DND-41 (cell line): ENCODE data around the gene NR5A2.

Source experiments
- ATAC-seq: fragments of 200-7000 bp; cut with Tn5 transposase; 3 replicates; pipeline ENCODE4 v1.9.1; 2021; ENCODE audit warnings: low read depth; ENCODE audit not compliant: insufficient read depth
- DNase-seq: peaks from one replicate; pipeline ENCODE4 v3.0.0-alpha.2; 2020
- H2AFZ ChIP-seq: 2 replicates; pipeline ENCODE4 v1.6.0; 2012; ENCODE audit warnings: low read depth, low read length
- H3K27ac ChIP-seq: 2 replicates; pipeline ENCODE4 v1.5.1; 2012; ENCODE audit warnings: low read length, inconsistent platforms
- H3K27me3 ChIP-seq: fragments of 200-600 bp; sonication (generic); 2 replicates; pipeline ENCODE4 v1.6.0; 2012; ENCODE audit warnings: low read length, mild to moderate bottlenecking, inconsistent platforms; ENCODE audit not compliant: insufficient read depth, poor library complexity
- H3K36me3 ChIP-seq: 2 replicates; pipeline ENCODE4 v1.5.1; 2012; ENCODE audit warnings: low read length, inconsistent platforms; ENCODE audit not compliant: insufficient read depth
- H3K4me1 ChIP-seq: 2 replicates; pipeline ENCODE4 v1.5.1; 2012; ENCODE audit warnings: mild to moderate bottlenecking, low read length; ENCODE audit not compliant: insufficient read depth
- H3K4me2 ChIP-seq: 2 replicates; pipeline ENCODE4 v1.6.0; 2012; ENCODE audit warnings: mild to moderate bottlenecking, moderate library complexity, low read length, inconsistent platforms; ENCODE audit not compliant: insufficient read depth
- H3K4me3 ChIP-seq, 2 experiments: fragments of 200-600 bp in 1 of 2; shearing (Covaris generic) in 1 of 2; 2 replicates each; pipeline ENCODE4 v1.5.1; 2012 to 2016; ENCODE audit warnings: inconsistent platforms in 2 of 2, low read length in 2 of 2, mild to moderate bottlenecking in 2 of 2, low read depth in 1 of 2, moderate library complexity in 1 of 2
- H3K79me2 ChIP-seq: 2 replicates; pipeline ENCODE4 v1.6.0; 2012; ENCODE audit warnings: low read length, inconsistent platforms; ENCODE audit not compliant: insufficient read depth
- H3K9ac ChIP-seq: 2 replicates; pipeline ENCODE4 v1.6.0; 2012; ENCODE audit warnings: low read depth, mild to moderate bottlenecking, inconsistent platforms, low read length, moderate library complexity
- H3K9me3 ChIP-seq: 2 replicates; pipeline ENCODE4 v1.5.1; 2012; ENCODE audit warnings: low read length, moderate library complexity, mild to moderate bottlenecking, inconsistent platforms; ENCODE audit not compliant: insufficient read depth, severe bottlenecking
- H4K20me1 ChIP-seq: 2 replicates; pipeline ENCODE4 v1.6.0; 2012; ENCODE audit warnings: low read length; ENCODE audit not compliant: insufficient read depth
- EZH2 ChIP-seq: IDR thresholded peaks from 3 replicates; pipeline ENCODE4 v1.6.1; 2012; ENCODE audit warnings: borderline replicate concordance, low read depth, mild to moderate bottlenecking, moderate library complexity, low read length, inconsistent platforms; ENCODE audit not compliant: severe bottlenecking
- TF ChIP-seq, protein P1 (sequence below): IDR thresholded peaks from 2 replicates; pipeline ENCODE4 v1.5.1; 2012; ENCODE audit warnings: borderline replicate concordance, low read length, moderate library complexity, mild to moderate bottlenecking; ENCODE audit not compliant: poor library complexity, severe bottlenecking; ENCODE audit errors: extremely low read depth

NR5A2 gene

DNA sequence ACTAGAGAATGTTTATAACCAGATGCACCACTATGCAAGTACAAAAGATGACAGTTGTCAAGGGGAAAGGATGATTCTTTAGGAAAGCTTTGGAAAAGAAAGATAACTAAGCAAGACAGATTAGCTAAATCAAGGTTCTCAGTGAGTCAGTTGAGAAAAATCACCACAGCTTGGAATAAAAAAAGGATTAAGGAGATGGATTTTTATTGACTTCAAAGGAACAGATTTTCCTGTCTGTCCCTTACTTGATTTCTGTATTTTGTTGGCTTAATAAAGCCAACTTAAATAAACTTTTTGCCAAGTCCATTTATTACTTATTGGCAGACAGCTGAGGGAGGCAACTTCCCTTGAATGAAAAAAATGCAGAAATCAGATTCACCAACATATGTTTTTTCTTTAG lies 93.9 kb downstream of the NR5A2 start:
- H3K4me1 ChIP-seq = no peaks in the 10 kb centered on the region
- H3K27ac ChIP-seq = no peak overlapping the region
- no peak for TF ChIP-seq EZH2
- TF ChIP-seq, protein P1, sequence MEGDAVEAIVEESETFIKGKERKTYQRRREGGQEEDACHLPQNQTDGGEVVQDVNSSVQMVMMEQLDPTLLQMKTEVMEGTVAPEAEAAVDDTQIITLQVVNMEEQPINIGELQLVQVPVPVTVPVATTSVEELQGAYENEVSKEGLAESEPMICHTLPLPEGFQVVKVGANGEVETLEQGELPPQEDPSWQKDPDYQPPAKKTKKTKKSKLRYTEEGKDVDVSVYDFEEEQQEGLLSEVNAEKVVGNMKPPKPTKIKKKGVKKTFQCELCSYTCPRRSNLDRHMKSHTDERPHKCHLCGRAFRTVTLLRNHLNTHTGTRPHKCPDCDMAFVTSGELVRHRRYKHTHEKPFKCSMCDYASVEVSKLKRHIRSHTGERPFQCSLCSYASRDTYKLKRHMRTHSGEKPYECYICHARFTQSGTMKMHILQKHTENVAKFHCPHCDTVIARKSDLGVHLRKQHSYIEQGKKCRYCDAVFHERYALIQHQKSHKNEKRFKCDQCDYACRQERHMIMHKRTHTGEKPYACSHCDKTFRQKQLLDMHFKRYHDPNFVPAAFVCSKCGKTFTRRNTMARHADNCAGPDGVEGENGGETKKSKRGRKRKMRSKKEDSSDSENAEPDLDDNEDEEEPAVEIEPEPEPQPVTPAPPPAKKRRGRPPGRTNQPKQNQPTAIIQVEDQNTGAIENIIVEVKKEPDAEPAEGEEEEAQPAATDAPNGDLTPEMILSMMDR = no peak
- ATAC-seq (no peak), DNase-seq (no peak)
- no peaks in the 10 kb centered on the region for H3K36me3 ChIP-seq
- H3K27me3 ChIP-seq = peaks cover 20% of the 10 kb centered on the region
- no peaks in the 10 kb centered on the region for H3K9me3 ChIP-seq
- no peak overlapping the region for H3K4me3 ChIP-seq
- no peak overlapping the region for H3K4me2 ChIP-seq
- H3K9ac ChIP-seq = no peak overlapping the region
- H4K20me1 ChIP-seq = no peaks in the 10 kb centered on the region
- no peaks in the 10 kb centered on the region for H3K79me2 ChIP-seq
- no peak overlapping the region for H2AFZ ChIP-seq

DNA sequence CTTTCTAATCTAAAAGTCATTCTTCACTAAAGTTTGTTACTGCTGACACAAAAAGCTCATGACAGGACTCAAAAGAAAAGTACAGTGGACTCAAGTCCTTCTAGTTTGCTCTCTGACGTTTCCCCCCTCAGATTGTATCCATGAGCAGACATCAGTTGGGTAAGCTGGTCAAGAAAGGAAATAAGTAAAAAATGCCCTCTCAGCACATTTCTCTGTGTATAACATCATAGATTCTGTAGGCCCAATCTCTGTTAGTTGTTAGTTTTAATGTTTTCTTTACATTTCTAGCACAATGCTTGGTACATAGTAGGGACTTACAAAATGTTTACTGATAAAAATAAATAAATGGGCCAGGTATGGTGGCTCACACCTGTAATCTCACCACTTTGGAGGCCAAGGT lies 96.8 kb downstream of the NR5A2 start:
- no peaks in the 10 kb centered on the region for H4K20me1 ChIP-seq
- no peaks in the 10 kb centered on the region for H3K79me2 ChIP-seq
- no peak for ATAC-seq
- H3K36me3 ChIP-seq = no peaks in the 10 kb centered on the region
- H3K4me2 ChIP-seq = no peak overlapping the region
- TF ChIP-seq, protein P1 = no peak
- no peak for TF ChIP-seq EZH2
- H3K9me3 ChIP-seq = no peaks in the 10 kb centered on the region
- no peak overlapping the region for H2AFZ ChIP-seq
- no peak overlapping the region for H3K4me3 ChIP-seq
- no peak overlapping the region for H3K27ac ChIP-seq
- H3K4me1 ChIP-seq = no peaks in the 10 kb centered on the region
- H3K27me3 ChIP-seq = peaks cover 20% of the 10 kb centered on the region
- no peak for DNase-seq
- H3K9ac ChIP-seq = no peak overlapping the region

DNA sequence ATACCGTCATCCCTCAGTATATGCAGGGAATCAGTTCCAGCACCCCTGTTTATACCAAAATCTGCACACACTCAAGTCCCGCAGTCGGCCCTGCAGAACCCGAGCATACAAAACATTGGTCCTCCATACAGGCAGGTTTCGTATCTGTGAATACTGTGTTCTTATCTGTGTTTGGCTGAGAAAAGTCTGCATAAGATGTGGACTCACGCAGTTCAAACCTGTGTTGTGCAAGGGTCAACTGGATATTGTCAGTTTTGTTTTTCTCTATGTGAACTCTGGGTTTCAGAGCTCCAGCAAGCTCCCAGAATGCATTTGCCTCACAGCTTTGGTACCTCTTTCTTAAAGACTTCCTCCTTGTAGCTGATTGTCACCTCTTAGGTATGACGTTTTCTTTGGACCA lies 100.6 kb downstream of the NR5A2 start:
- ATAC-seq (no peak), DNase-seq (no peak)
- Histone ChIP-seq H3K4me1 (no peaks in the 10 kb centered on the region), H3K27ac (no peak overlapping the region), H3K4me2 (no peak overlapping the region), H2AFZ (no peak overlapping the region), H3K36me3 (no peaks in the 10 kb centered on the region), H3K9me3 (no peaks in the 10 kb centered on the region), H4K20me1 (no peaks in the 10 kb centered on the region), H3K9ac (no peak overlapping the region), H3K4me3 (no peak overlapping the region), H3K27me3 (peaks cover 13% of the 10 kb centered on the region), H3K79me2 (no peaks in the 10 kb centered on the region)
- TF ChIP-seq, protein P1 = no peak
- TF ChIP-seq EZH2 = no peak
